ENCODE measurements around the gene XRN2.
"Not testable (repeated sequence)": the region's sequence is repeated elsewhere in the genome, so short reads cannot be mapped to it uniquely, and the experiment has no call there.

Gene XRN2

DNA sequence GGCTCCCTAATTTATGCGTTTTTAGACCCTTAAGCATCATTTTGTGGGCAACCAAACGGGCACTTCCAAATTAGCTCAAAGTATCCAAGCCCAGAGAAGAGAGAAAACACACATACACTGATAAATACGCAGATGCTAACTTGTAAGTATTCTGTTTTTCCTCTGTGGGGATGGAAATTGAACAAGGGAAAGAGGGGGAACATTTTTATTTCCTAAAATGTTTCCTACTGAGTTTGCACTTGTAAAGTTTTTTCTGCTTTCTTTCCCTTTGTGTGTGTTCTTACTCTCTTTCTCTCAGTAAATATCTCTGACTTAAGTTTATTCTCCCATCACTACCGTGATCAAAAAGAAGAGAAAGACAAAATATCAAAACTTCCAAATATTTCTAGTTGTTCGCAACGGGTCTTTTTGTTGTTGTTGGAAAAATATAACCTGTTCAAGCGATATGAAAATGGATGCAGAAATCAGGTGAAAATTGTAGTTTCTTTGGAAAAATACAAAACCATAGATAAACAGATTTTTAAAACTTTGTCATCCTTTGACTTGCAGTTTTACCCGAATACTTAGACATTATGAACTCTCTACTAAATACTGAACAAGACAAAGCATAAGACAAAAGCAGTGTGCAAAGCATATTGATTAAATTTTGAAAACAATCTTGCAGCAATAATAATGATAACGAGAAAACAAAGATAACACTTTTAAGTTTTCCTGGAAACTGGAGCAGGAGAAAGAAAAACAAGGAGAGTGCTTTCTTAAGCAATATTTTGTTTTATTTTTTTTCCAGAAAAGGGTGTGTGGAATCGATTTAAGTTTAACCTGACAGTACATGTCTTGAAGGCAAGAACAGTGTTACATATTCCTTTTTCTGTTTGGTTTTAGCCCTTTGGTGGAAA lies 95.2 kb downstream of the XRN2 start:
- WGBS, result 36% methylated on average over 8 of the region's 10 CpGs
- Histone ChIP-seq H3K4me3 (ENCODE audit: low read length) (no peak overlapping the region), H3K27ac (ENCODE audit: low read depth, low read length) (no peak overlapping the region), H3K9me3 (ENCODE audit: insufficient read depth, low read depth, low read length) (no peaks in the 10 kb centered on the region), H3K27me3 (ENCODE audit: insufficient read depth, low read length) (peaks cover 98% of the 10 kb centered on the region), H3K4me1 (ENCODE audit: insufficient read depth, low read length) (peaks cover 5% of the 10 kb centered on the region; the same call in 1 of the 2 replicates), H3K9ac (ENCODE audit: low read depth, low read length) (no peak overlapping the region), H3K36me3 (ENCODE audit: insufficient read depth, low read length) (no peaks in the 10 kb centered on the region)

DNA sequence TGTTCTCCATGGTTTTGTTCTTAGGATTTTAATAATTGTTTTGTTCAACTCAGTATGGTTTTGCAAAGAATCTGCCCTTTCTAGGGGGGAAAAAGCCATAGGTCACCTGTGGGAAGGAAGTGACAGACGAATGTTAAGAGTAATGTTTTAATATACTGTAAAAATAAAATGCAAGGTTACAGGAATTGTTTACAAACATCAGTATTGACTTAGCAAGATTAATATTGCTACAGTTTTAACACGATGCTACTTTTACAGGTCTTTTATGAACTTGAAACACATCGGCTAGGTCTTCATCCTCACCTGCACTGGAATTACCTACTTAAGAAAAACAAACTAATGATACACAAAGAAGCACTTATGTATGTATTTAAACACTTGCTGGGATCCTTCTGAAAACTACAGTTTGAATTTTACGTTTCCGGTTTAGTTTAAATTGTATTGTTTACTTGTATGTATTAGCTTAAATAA lies 95.9 kb downstream of the XRN2 start:
- Histone ChIP-seq H3K9me3 (ENCODE audit: insufficient read depth, low read depth, low read length) (no peaks in the 10 kb centered on the region), H3K36me3 (ENCODE audit: insufficient read depth, low read length) (no peaks in the 10 kb centered on the region), H3K27ac (ENCODE audit: low read depth, low read length) (no peak overlapping the region), H3K27me3 (ENCODE audit: insufficient read depth, low read length) (peaks cover 98% of the 10 kb centered on the region), H3K9ac (ENCODE audit: low read depth, low read length) (no peak overlapping the region), H3K4me3 (ENCODE audit: low read length) (no peak overlapping the region), H3K4me1 (ENCODE audit: insufficient read depth, low read length) (peaks cover 5% of the 10 kb centered on the region; the same call in 1 of the 2 replicates)
- WGBS, result 39% methylated on average over 5 of the region's 5 CpGs

DNA sequence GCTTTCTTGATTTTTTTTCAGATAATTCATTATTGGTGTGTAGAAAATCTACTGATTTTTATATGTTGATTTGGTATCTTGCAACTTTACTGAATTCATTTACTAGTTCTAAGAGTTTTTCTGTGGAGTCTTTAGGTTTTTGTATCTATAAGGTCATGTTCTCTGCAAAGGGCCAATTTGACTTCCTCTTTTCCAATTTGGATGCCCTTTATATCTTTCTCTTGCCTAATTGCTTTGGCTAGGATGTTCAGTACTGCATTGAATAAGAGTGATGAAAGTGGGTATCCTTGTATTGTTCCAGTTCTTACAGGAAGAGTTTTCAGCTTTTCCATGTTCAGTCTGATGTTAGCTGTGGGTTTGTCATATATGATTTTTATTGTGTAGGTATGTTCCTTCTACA lies 108.6 kb downstream of the XRN2 start:
- H3K9me3 ChIP-seq (ENCODE audit: insufficient read depth, low read depth, low read length), result no peaks in the 10 kb centered on the region
- H3K27me3 ChIP-seq (ENCODE audit: insufficient read depth, low read length), result no peaks in the 10 kb centered on the region
- H3K36me3 ChIP-seq (ENCODE audit: insufficient read depth, low read length), result no peaks in the 10 kb centered on the region
- no peak overlapping the region for H3K27ac ChIP-seq (ENCODE audit: low read depth, low read length)
- H3K4me3 ChIP-seq (ENCODE audit: low read length), result no peak overlapping the region
- no peaks in the 10 kb centered on the region for H3K4me1 ChIP-seq (ENCODE audit: insufficient read depth, low read length)
- no peak overlapping the region for H3K9ac ChIP-seq (ENCODE audit: low read depth, low read length)

DNA sequence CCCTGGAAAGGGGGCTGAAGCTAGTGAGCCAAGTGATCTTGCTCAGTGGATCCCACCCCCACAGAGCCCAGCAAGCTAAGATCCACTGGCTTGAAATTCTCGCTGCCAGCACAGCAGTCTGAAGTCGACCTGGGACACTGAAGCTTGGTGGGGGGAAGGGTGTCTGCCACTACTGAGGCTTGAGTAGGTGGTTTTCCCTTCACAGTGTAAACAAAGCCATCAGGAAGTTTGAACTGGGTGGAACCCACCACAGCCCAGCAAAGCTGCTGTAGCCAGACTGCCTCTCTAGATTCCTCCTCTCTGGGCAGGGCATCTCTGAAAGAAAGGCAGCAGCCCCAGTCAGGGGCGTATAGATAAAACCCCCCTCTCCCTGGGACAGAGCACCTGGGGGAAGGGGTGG lies 110.9 kb downstream of the XRN2 start:
- not testable (repeated sequence) for H3K27me3 ChIP-seq (ENCODE audit: insufficient read depth, low read length); H3K9me3 ChIP-seq (ENCODE audit: insufficient read depth, low read depth, low read length)
- WGBS, result 60% methylated on average over 3 of the region's 3 CpGs

DNA sequence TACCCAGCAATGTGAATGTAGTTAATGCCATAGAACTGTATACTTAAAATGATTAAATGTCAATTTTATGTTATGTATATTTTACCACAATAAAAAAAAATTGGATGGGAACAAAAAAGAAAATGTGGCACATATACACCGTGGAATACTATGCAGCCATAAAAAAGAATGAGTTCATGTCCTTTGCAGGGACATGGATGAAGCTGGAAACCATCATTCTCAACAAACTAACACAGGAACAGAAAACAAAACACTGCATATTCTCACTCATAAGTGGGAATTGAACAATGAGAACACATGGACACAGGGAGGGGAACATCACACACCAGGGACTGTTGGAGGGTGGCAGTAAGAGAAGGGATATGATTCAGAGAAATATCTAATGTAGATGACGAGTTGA lies 116.0 kb downstream of the XRN2 start:
- H3K27ac ChIP-seq (ENCODE audit: low read depth, low read length); H3K9me3 ChIP-seq (ENCODE audit: insufficient read depth, low read depth, low read length); H3K27me3 ChIP-seq (ENCODE audit: insufficient read depth, low read length); H3K36me3 ChIP-seq (ENCODE audit: insufficient read depth, low read length); H3K9ac ChIP-seq (ENCODE audit: low read depth, low read length); H3K4me3 ChIP-seq (ENCODE audit: low read length); H3K4me1 ChIP-seq (ENCODE audit: insufficient read depth, low read length): not testable (repeated sequence)
- WGBS, result 38% methylated on average over 1 of the region's 2 CpGs

More for the DNA sequence above, 110.9 kb downstream of the XRN2 start:
- H3K4me1 ChIP-seq (ENCODE audit: insufficient read depth, low read length); H3K9ac ChIP-seq (ENCODE audit: low read depth, low read length); H3K27ac ChIP-seq (ENCODE audit: low read depth, low read length); H3K36me3 ChIP-seq (ENCODE audit: insufficient read depth, low read length); H3K4me3 ChIP-seq (ENCODE audit: low read length): not testable (repeated sequence)

DNA sequence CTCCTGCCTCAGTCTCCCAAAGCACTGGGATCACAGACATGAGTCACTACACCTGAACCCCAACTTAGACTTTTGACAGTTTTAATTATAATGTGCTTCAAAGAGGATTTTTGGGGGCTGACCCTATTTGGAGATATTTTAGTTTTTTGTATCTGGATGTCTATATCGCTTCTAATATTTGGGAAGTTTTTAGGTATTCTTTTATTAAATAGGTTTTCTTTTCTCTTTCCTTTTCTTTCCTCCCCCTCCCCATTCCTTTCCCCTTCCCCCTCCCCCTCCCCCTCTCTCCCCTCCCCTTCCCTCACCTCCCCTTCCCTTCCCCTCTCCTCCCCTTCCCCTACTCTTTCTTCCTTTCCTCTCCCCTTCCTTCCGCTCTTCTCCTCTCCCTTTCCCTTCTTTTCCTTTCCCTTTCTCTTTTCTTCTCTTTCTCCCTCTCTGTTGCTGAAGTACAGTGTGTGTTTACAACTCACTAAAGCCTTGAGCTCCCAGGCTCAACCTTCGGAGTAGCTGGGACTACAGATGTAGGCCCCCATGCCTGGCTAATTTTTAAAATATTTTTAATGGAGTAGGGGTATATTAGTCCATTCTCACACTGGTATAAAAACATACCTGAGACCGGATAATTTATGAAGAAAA lies 118.6 kb downstream of the XRN2 start:
- no peaks in the 10 kb centered on the region for H3K9me3 ChIP-seq (ENCODE audit: insufficient read depth, low read depth, low read length)
- WGBS, result 87% methylated on average over 4 of the region's 4 CpGs
- no peaks in the 10 kb centered on the region for H3K27me3 ChIP-seq (ENCODE audit: insufficient read depth, low read length)
- H3K9ac ChIP-seq (ENCODE audit: low read depth, low read length), result no peak overlapping the region
- no peak overlapping the region for H3K27ac ChIP-seq (ENCODE audit: low read depth, low read length)
- H3K36me3 ChIP-seq (ENCODE audit: insufficient read depth, low read length), result no peaks in the 10 kb centered on the region
- no peaks in the 10 kb centered on the region for H3K4me1 ChIP-seq (ENCODE audit: insufficient read depth, low read length)
- no peak overlapping the region for H3K4me3 ChIP-seq (ENCODE audit: low read length)

DNA sequence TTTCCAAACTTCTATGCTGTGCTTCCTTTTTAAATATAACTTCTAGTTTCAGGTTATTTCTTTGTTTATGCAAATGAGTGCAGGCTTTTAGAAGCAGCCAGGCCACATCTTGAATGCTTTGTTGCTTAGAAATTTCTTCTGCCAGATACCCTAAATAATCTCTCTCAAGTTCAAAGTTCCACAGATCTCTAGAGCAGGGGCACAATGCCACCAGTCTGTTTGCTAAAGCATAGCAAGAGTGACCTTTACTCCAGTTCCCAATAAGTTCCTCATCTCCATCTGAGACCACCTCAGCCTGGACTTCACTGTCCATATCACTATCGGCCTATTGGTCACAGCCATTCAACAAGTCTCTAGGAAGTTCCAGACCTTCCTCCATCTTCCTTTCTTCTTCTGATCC lies 120.6 kb downstream of the XRN2 start:
- H3K4me3 ChIP-seq (ENCODE audit: low read length); H3K9me3 ChIP-seq (ENCODE audit: insufficient read depth, low read depth, low read length); H3K36me3 ChIP-seq (ENCODE audit: insufficient read depth, low read length); H3K27me3 ChIP-seq (ENCODE audit: insufficient read depth, low read length); H3K9ac ChIP-seq (ENCODE audit: low read depth, low read length); H3K4me1 ChIP-seq (ENCODE audit: insufficient read depth, low read length); H3K27ac ChIP-seq (ENCODE audit: low read depth, low read length): not testable (repeated sequence)
- 90% methylated on average over 1 of the region's 1 CpG for WGBS

DNA sequence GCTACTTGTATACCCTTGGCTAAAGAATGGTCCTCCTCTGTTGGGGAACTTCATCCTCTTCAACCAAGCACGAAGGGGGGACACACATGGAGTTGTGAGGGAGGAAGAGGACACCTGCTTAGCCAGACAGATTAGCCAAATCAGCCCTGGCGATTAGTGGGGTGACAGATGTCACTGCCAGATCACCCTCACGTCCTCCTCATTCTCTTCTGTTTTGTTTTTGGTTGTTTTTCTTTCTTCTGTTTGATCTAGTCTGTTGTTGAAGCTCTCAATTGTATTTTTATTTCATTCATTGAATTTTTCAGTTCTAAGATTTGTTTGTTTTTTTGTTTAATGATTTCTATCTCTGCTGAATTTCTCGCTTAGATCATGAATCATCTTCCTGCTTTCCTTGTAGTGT lies 121.7 kb downstream of the XRN2 start:
- H3K36me3 ChIP-seq (ENCODE audit: insufficient read depth, low read length), result no peaks in the 10 kb centered on the region
- H3K9ac ChIP-seq (ENCODE audit: low read depth, low read length), result no peak overlapping the region
- no peaks in the 10 kb centered on the region for H3K4me1 ChIP-seq (ENCODE audit: insufficient read depth, low read length)
- no peak overlapping the region for H3K4me3 ChIP-seq (ENCODE audit: low read length)
- H3K27me3 ChIP-seq (ENCODE audit: insufficient read depth, low read length), result no peaks in the 10 kb centered on the region
- WGBS, result 75% methylated on average over 4 of the region's 4 CpGs
- H3K9me3 ChIP-seq (ENCODE audit: insufficient read depth, low read depth, low read length), result no peaks in the 10 kb centered on the region
- no peak overlapping the region for H3K27ac ChIP-seq (ENCODE audit: low read depth, low read length)

DNA sequence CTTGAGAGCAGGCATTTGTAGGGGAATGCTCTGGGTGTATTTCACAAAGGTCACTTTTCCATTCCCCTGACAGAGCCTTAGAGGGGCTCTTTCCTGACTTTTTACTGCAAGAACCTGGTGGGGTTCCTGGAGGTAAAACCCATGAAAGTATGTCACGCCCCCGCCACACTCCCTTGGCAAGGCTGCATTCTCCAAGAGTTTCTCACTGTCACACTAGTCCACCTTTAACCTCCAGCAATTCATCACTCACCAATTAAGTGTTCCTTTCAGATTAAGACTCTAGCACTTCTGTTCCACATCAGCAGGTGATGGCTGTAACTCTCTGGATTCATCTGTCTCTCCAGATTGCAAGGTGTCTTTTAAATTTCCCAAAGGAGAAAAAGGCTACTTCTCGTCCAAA lies 126.9 kb downstream of the XRN2 start:
- H3K9me3 ChIP-seq (ENCODE audit: insufficient read depth, low read depth, low read length), result no peaks in the 10 kb centered on the region
- no peak overlapping the region for H3K4me3 ChIP-seq (ENCODE audit: low read length)
- no peaks in the 10 kb centered on the region for H3K27me3 ChIP-seq (ENCODE audit: insufficient read depth, low read length)
- no peak overlapping the region for H3K27ac ChIP-seq (ENCODE audit: low read depth, low read length)
- H3K36me3 ChIP-seq (ENCODE audit: insufficient read depth, low read length), result no peaks in the 10 kb centered on the region
- 88% methylated on average over 2 of the region's 3 CpGs for WGBS
- no peak overlapping the region for H3K9ac ChIP-seq (ENCODE audit: low read depth, low read length)
- no peaks in the 10 kb centered on the region for H3K4me1 ChIP-seq (ENCODE audit: insufficient read depth, low read length)

DNA sequence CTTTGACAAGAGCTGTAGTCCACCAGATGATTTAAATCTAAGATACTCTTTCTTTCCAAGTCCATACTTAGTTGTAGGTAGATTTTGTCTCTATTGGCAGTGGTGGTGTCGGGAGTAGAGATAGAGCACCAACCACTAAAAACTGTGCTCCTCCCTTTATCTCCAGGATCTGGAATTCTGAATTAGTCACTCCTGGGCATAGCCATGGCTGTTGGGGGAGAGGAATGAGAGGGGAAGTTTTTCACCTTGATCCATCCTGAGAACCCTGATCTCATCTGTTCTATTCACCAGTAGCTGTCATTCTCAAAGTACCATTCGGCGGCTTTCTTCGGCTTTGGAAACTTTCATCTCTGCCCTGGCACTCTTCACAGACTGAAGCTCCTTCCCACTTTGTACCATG lies 129.8 kb downstream of the XRN2 start:
- Histone ChIP-seq H3K27ac (ENCODE audit: low read depth, low read length) (no peak overlapping the region), H3K4me1 (ENCODE audit: insufficient read depth, low read length) (0 out of 2 replicates have a peak, but pooled peaks cover 4% of the 10 kb centered on the region), H3K27me3 (ENCODE audit: insufficient read depth, low read length) (no peaks in the 10 kb centered on the region), H3K4me3 (ENCODE audit: low read length) (no peak overlapping the region), H3K9ac (ENCODE audit: low read depth, low read length) (no peak overlapping the region), H3K36me3 (ENCODE audit: insufficient read depth, low read length) (no peaks in the 10 kb centered on the region), H3K9me3 (ENCODE audit: insufficient read depth, low read depth, low read length) (no peaks in the 10 kb centered on the region)
- 92% methylated on average over 3 of the region's 4 CpGs for WGBS

DNA sequence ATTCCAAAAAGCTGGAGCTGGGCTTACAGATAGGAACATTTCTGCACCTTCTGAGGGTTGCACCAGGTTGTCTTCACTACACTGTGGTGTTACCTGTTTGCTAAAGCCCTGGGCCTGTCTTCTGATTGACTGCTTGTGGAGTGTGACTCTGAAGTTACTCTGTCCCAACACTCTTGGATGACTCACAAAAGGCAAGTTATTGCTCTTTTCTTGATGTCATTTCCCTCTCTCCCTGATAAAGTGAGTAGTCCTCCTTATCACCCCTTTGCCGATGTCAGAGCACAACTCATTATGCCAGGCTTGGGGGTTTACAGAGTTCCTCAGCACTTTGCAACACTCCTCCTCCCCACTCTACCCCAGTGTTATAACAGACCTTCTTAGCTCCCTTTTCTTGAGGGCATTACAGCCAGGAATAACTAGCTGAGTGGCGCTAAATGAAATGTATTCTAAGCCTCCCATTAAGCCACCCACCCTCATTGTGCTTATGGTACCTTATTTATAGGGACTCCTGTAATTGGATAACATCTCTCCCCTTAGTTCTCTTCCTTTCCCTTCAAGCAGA lies 130.3 kb downstream of the XRN2 start:
- Histone ChIP-seq H3K9ac (ENCODE audit: low read depth, low read length) (no peak overlapping the region), H3K4me3 (ENCODE audit: low read length) (no peak overlapping the region), H3K36me3 (ENCODE audit: insufficient read depth, low read length) (no peaks in the 10 kb centered on the region), H3K9me3 (ENCODE audit: insufficient read depth, low read depth, low read length) (no peaks in the 10 kb centered on the region), H3K27ac (ENCODE audit: low read depth, low read length) (no peak overlapping the region), H3K4me1 (ENCODE audit: insufficient read depth, low read length) (0 out of 2 replicates have a peak, but pooled peaks cover 4% of the 10 kb centered on the region), H3K27me3 (ENCODE audit: insufficient read depth, low read length) (no peaks in the 10 kb centered on the region)
- 95% methylated on average over 2 of the region's 2 CpGs for WGBS

Measured in HUES64 (cell line).